ENCODE results near the gene ATAD1.

ATAD1 gene

GRCh38 chr10:87852089-87852488 is 34.1 kb upstream of the ATAD1 start:
- Histone ChIP-seq H3K4me3 (ENCODE audit: low read length) (no peak overlapping the region), H3K79me2 (ENCODE audit: control insufficient read depth, low read length) (no peaks in the 10 kb centered on the region), H3K4me1 (ENCODE audit: control insufficient read depth, low read length) (peaks cover 13% of the 10 kb centered on the region), H3K27me3 (ENCODE audit: control insufficient read depth, low read length) (no peaks in the 10 kb centered on the region), H3F3A (ENCODE audit: control insufficient read depth, insufficient read depth) (0 out of 2 replicates have a peak, but pooled peaks cover 2% of the 10 kb centered on the region), H3K4me2 (ENCODE audit: low read length) (no peak overlapping the region), H4K20me1 (ENCODE audit: control insufficient read depth, insufficient read depth, low read depth, low read length) (no peaks in the 10 kb centered on the region), H3K36me3 (ENCODE audit: control insufficient read depth, low read length) (no peaks in the 10 kb centered on the region), H3K9me2 (replicated peaks; ENCODE audit: control insufficient read depth, low read length) (no peaks in the 10 kb centered on the region), H3K27ac (ENCODE audit: low read depth, low read length) (no peak overlapping the region), H3K9me3 (ENCODE audit: control insufficient read depth, insufficient read depth, low read length) (peaks cover 6% of the 10 kb centered on the region; the same call in 1 of the 2 replicates)
- TF ChIP-seq EZH2phosphoT487 (IDR thresholded peaks at IDR 0.05; ENCODE audit: borderline replicate concordance, low read length) (no peak), CTCF (IDR thresholded peaks at IDR 0.05; ENCODE audit: low read depth, low read length, poor library complexity, severe bottlenecking) (no peak)

- Histone ChIP-seq H3K27ac (ENCODE audit: low read depth, low read length) (no peak overlapping the region), H3K4me1 (ENCODE audit: control insufficient read depth, low read length) (peaks cover 13% of the 10 kb centered on the region)
Observed at GRCh38 chr10:87850742-87851205, 32.7 kb upstream of the ATAD1 start.

GRCh38 chr10:87849001-87849400 is 31.0 kb upstream of the ATAD1 start:
- TF ChIP-seq EZH2phosphoT487 (IDR thresholded peaks at IDR 0.05; ENCODE audit: borderline replicate concordance, low read length) = no peak
- TF ChIP-seq CTCF (IDR thresholded peaks at IDR 0.05; ENCODE audit: low read depth, low read length, poor library complexity, severe bottlenecking) = no peak
- Histone ChIP-seq H3F3A (ENCODE audit: control insufficient read depth, insufficient read depth) (no peaks in the 10 kb centered on the region), H4K20me1 (ENCODE audit: control insufficient read depth, insufficient read depth, low read depth, low read length) (no peaks in the 10 kb centered on the region), H3K9me3 (ENCODE audit: control insufficient read depth, insufficient read depth, low read length) (no peaks in the 10 kb centered on the region), H3K27me3 (ENCODE audit: control insufficient read depth, low read length) (no peaks in the 10 kb centered on the region), H3K79me2 (ENCODE audit: control insufficient read depth, low read length) (no peaks in the 10 kb centered on the region), H3K27ac (ENCODE audit: low read depth, low read length) (no peak overlapping the region), H3K4me2 (ENCODE audit: low read length) (no peak overlapping the region), H3K4me3 (ENCODE audit: low read length) (no peak overlapping the region), H3K9me2 (replicated peaks; ENCODE audit: control insufficient read depth, low read length) (no peaks in the 10 kb centered on the region), H3K4me1 (ENCODE audit: control insufficient read depth, low read length) (peaks cover 16% of the 10 kb centered on the region), H3K36me3 (ENCODE audit: control insufficient read depth, low read length) (no peaks in the 10 kb centered on the region)

More at GRCh38 chr10:87850742-87851205, 32.7 kb upstream of the ATAD1 start:
- Histone ChIP-seq H3K4me2 (ENCODE audit: low read length) (peak overlapping the region; percentile 30), H3K9me3 (ENCODE audit: control insufficient read depth, insufficient read depth, low read length) (no peaks in the 10 kb centered on the region), H3K9me2 (replicated peaks; ENCODE audit: control insufficient read depth, low read length) (no peaks in the 10 kb centered on the region), H3K36me3 (ENCODE audit: control insufficient read depth, low read length) (no peaks in the 10 kb centered on the region), H4K20me1 (ENCODE audit: control insufficient read depth, insufficient read depth, low read depth, low read length) (no peaks in the 10 kb centered on the region), H3K27me3 (ENCODE audit: control insufficient read depth, low read length) (no peaks in the 10 kb centered on the region), H3K79me2 (ENCODE audit: control insufficient read depth, low read length) (no peaks in the 10 kb centered on the region), H3K4me3 (ENCODE audit: low read length) (no peak overlapping the region), H3F3A (ENCODE audit: control insufficient read depth, insufficient read depth) (0 out of 2 replicates have a peak, but pooled peaks cover 2% of the 10 kb centered on the region)
- TF ChIP-seq CTCF (IDR thresholded peaks at IDR 0.05; ENCODE audit: low read depth, low read length, poor library complexity, severe bottlenecking) = peak; percentile 63
- TF ChIP-seq EZH2phosphoT487 (IDR thresholded peaks at IDR 0.05; ENCODE audit: borderline replicate concordance, low read length) = no peak
